Stimulated activated CD8-positive, alpha-beta memory T cell treated with anti-CD3 and anti-CD28 coated beads, Interleukin-2, amount 100 ng/mL, for 48 hours (primary cell): ENCODE results near the gene PPT2.
"Not testable (repeated sequence)": the region's sequence is repeated elsewhere in the genome, so short reads cannot be mapped to it uniquely, and the experiment has no call there.

Experiments used
- DNase-seq, 2 donors: peaks; one replicate each; pipeline ENCODE4 v3.0.0-alpha.2; 2020; ENCODE audit warnings: low read depth in 2 of 2

The PPT2 gene

DNA sequence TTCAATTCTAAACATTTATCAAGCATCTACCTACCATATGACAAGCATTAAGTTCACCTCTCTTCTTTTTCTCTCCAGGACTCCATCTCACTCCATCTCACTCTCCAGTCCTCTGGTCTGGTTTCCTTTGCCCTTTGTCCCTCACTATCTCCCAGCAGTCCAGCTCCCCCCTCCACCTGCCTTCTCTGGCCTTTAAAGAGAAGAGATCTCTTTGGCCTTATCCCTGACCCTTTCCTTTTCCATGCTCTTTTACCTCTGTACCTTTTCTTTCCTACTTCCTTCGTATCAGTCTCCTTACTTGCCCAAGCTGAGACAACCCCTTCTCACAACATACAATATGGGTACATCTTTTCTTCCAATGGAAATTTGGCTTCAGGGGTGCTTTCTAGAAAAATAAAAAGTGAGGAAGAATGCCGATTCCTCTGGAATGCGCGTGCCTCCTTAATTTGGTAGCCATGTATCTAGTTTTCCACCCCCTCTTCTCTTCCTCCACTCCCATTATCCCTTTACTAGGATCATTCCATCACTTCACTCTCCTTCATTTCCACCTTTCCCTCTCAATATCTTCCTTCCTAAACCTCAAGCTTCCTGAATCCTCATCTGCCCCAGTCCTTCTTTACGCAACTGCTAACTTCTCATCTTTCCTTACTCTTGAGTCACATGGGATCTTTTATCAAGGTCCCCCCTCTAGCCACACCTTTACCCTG is 22.7 kb downstream of the PPT2 start:
- DNase-seq, result no peak

GRCh38 chr6:32177183-32177787 is 23.3 kb downstream of the PPT2 start:
- DNase-seq, result no peak

- peak; percentile 75 to 84 for DNase-seq
These were observed 24.0 kb downstream of the PPT2 start, which contains the start of gene RNF5 for GRCh38 chr6:32177788-32178546. RNF5 (plus strand) TSS chr6:32178405; CDS start chr6:32178512, 107 bp downstream.

DNA sequence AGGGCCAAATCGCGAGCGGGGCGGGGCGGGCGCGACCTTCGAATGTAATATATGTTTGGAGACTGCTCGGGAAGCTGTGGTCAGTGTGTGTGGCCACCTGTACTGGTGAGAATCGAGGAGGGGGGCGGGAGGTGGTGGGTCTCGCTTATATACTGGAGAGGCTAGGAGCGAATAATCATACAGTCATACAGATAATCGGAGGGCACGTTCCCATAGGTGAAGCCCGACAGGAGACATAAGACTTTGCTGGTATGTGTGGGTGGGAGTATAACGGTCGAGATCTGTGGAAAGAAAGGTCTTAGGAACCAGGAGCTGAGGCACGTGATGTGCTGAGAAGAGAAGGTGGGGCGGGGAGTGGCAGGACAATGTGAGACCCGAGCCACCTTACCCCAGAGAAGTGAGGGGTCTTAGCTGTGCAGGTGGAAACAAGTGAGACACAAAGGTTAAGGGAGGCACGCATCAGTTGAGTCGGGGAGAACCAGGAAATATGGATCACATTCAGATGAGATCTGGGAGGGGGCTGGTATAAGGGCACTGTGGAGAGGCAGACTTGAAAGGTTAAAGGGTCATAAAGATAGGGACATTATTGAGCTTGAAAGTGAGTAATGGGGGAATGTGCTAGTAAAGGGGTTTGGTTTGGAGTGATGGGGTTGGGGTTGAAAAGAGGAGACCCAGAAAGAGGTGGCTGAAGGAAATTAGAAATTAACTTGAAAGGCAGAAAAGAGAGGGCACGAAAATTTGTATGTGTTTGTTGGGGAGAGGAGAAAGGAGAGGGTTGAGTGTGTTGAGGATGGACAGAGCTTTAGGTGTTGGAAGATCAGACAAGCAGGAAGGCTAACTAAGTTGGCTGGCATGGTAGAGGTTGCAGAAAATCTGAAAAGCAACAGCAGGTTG is 24.9 kb downstream of the PPT2 start:
- no peak for DNase-seq

DNA sequence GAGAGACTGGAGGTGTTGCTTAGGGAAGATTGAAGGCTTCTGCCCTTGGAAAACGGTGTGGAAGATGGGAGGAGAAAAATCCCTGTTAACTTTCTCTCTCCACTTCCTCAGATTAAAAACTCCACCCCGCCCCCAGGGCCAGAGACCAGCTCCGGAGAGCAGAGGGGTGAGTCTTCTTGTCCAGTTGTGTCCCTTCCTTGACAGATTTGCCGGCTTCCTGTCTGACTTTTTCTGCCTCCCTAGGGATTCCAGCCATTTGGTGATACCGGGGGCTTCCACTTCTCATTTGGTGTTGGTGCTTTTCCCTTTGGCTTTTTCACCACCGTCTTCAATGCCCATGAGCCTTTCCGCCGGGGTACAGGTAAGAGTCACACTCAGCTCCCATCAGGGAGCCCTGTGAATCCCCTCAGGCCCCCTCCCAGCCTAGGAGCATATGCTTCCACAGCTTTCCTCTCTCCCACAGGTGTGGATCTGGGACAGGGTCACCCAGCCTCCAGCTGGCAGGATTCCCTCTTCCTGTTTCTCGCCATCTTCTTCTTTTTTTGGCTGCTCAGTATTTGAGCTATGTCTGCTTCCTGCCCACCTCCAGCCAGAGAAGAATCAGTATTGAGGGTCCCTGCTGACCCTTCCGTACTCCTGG is 25.9 kb downstream of the PPT2 start:
- no peak for DNase-seq

- DNase-seq, result no peak
These were observed 27.3 kb downstream of the PPT2 start for GRCh38 chr6:32181148-32181702.

DNA sequence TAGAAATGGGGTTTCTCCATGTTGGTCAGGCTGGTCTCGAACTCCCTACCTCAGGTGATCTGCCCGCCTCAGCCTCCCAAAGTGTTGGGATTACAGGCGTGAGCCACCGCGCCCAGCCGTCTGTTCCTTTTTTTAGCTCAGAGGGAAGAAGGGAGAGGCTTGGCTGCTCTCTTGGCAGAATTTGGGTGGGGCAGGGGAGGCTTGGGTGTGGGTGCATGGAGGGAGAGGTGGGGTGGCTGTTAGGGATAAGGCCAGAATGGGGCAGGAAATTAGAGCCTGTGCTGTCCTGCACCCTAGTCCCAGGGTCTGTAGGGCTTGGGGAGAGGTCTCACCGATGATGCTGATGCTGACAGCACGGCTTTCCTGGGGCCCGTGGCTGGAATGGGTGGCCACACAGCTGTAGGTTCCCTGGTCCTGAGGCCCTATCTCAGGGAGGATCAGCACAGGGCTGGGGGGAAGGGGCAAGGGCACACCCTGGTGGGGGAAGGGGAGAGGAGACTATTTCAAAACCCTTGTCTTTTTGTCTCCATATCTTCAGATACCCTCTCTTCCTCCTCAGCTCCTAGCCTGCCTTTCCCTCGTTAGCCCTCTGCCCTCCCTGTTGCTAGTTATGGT is 28.1 kb downstream of the PPT2 start:
- DNase-seq, result no peak

DNA sequence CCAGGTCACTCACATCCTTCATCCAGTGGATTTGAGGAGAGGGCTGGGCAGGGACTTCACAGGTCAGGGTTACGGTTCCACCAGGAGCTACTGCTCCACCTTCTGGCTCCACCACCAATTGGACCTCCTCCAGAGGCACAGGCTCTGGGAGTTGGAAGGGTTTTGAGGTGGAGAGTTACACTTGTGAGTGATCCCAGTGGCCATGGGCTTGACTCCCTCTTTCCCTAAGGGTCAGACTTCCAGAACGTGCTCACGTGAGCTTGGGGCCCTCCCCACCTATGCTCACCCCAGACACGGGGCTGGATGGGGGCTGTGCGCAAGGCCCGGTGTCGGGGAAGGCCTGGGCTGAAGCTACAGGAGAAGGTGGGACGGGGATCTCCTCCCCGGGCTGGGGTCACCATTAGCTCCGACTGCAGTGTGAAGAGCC is 28.6 kb downstream of the PPT2 start:
- DNase-seq, result no peak

DNA sequence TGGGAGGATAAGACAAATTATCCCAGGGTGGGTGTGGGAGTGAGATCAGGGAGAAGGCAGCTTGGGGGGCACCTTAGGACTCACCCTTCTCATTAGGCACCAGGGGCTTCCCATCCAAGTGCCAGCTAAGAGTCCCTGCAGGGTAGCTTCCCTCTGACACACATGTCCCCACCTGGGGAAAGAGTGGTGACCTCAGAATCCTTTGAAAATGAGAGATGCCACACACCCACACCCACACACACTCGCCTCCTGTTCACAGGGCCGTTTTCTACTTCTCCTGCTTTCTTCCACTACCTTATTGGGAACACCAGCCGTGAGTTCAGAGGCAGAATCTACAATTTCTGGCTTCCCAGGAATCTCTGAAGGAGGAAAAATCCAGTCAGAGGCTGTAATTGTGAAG is 29.1 kb downstream of the PPT2 start:
- no peak for DNase-seq

DNA sequence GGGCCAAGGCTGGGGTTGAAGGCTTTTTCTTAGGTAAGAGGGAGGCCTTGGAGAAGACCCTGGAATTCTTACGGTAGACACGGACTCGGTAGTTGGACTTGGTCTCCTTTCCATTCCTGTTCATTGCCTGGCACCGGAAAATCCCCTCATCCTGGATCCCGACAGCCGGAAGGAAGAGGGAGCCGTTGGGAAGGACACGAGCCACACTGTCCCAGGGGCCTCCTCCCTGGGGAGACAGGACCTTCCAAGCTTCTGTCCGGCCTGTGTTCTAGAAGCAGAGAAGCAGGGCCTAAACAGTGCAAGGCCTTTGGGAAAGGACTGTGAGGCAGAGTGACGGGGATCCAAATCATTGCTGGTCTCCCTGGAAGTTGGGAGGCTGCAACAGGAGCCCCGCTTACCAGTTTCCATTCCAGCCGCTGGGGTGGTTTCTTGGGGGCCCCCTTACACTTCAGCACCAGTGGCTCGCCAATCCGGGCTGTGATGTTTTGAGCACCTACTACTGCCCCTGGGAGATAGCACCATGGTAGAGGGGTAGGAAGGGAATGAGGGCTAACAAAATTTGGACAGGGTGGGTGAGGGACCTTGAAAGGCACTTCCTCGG is 29.6 kb downstream of the PPT2 start:
- DNase-seq, result no peak

GRCh38 chr6:32184084-32184640 is 30.2 kb downstream of the PPT2 start, which contains the start of gene AGER:
AGER (minus strand) TSS chr6:32184253; CDS start chr6:32184222, 31 bp downstream.
- DNase-seq, result no peak

- DNase-seq, result peak; percentile 37 to 59
These were observed 31.8 kb downstream of the PPT2 start for GRCh38 chr6:32185681-32186131.

GRCh38 chr6:32186151-32186840 is 32.4 kb downstream of the PPT2 start:
- not testable (repeated sequence) for DNase-seq

GRCh38 chr6:32187009-32187709 is 33.2 kb downstream of the PPT2 start:
- no peak for DNase-seq

GRCh38 chr6:32187725-32188380 is 33.9 kb downstream of the PPT2 start:
- DNase-seq, result not testable (repeated sequence)

GRCh38 chr6:32188381-32189068 is 34.6 kb downstream of the PPT2 start:
- no peak for DNase-seq
